ENCODE results near the gene UGT2B15. TPM values are rescaled to one million over a fixed set of nuclear protein-coding genes. Genes with fewer than 3 reads are reported as not detected.

The UGT2B15 gene
- 0.06 to 0.19 TPM in 2 of 5 replicates, not detected in the others for total RNA-seq (2022; extraction: Qiagen RNA extraction; ENCODE audit: low read depth)

DNA sequence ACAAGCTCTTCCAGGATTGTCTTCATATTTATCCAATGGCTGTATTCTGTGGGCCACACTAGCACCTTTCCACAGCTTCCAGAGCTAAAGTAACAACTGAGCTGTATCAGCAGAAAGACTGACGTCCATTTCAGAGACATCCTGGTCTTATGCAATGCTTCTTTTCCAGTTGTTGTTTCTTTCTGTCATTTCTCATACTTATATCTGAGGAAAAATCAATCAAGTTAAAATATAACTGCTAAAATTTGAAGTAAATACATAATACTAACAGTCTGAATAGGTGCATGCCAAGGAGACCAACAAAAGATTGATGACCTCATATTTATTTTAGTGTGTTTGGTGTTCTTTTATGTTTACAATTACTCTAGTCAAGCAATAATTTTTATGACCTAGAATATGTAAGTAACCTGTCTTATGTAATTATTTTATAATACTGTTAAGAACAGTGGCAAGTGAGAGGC lies at the start of gene UGT2B15:
Gene UGT2B15 (minus strand): TSS at position 174 of the 461 bp plus-strand sequence. CDS start 34 bp downstream, at position 140.

Other genes starting within 250 kb of the UGT2B15 start
- gene TMPRSS11E, start 223.2 kb downstream of the UGT2B15 start, total RNA-seq (2022; extraction: Qiagen RNA extraction; ENCODE audit: low read depth) = not detected in 5 replicates
- not detected in 5 replicates for gene UGT2B17, start 94.3 kb downstream of the UGT2B15 start, total RNA-seq (2022; extraction: Qiagen RNA extraction; ENCODE audit: low read depth)
- not detected in 5 replicates for gene UGT2B10, start 145.3 kb upstream of the UGT2B15 start, total RNA-seq (2022; extraction: Qiagen RNA extraction; ENCODE audit: low read depth)